ENCODE measurements around the gene RHEBL1.

DNA sequence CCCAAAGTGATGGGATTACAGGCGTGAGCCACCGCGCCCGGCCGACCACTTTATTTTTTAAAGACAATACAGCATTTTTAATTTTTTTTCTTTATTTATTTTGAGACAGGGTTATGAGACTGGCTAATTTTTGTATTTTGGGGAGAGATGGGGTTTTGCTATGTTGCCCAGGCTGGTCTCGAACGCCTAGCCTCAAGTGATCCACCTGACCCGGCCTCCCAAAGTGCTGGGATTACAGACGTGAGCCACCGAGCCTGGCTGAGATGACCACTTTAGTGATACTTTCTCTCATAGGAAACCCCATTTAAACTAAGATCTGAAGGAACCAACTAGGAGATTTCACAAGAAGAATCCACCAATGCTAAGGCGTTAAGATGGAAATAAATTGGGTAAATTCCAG is 1.2 kb upstream of the RHEBL1 start:
- TF ChIP-seq, protein P1, sequence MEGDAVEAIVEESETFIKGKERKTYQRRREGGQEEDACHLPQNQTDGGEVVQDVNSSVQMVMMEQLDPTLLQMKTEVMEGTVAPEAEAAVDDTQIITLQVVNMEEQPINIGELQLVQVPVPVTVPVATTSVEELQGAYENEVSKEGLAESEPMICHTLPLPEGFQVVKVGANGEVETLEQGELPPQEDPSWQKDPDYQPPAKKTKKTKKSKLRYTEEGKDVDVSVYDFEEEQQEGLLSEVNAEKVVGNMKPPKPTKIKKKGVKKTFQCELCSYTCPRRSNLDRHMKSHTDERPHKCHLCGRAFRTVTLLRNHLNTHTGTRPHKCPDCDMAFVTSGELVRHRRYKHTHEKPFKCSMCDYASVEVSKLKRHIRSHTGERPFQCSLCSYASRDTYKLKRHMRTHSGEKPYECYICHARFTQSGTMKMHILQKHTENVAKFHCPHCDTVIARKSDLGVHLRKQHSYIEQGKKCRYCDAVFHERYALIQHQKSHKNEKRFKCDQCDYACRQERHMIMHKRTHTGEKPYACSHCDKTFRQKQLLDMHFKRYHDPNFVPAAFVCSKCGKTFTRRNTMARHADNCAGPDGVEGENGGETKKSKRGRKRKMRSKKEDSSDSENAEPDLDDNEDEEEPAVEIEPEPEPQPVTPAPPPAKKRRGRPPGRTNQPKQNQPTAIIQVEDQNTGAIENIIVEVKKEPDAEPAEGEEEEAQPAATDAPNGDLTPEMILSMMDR (conservative IDR thresholded peaks at IDR 0.05; ENCODE audit: low read depth, low read length), result no peak
- TF ChIP-seq EZH2 (IDR thresholded peaks at IDR 0.05; ENCODE audit: borderline replicate concordance, low read depth, low read length, poor library complexity, severe bottlenecking), result no peak

All from A673 (cell line).